HG03342 (cell line): ENCODE measurements around the gene DSG2.
"Not testable (repeated sequence)": the region's sequence is repeated elsewhere in the genome, so short reads cannot be mapped to it uniquely, and the experiment has no call there.

Experiments used
- ATAC-seq: cut with Tn5 transposase; IDR thresholded peaks from one replicate; pipeline ENCODE4 v1.9.1; 2021; ENCODE audit warnings: mild to moderate bottlenecking, moderate library complexity; ENCODE audit not compliant: unreplicated experiment

DSG2 gene

DNA sequence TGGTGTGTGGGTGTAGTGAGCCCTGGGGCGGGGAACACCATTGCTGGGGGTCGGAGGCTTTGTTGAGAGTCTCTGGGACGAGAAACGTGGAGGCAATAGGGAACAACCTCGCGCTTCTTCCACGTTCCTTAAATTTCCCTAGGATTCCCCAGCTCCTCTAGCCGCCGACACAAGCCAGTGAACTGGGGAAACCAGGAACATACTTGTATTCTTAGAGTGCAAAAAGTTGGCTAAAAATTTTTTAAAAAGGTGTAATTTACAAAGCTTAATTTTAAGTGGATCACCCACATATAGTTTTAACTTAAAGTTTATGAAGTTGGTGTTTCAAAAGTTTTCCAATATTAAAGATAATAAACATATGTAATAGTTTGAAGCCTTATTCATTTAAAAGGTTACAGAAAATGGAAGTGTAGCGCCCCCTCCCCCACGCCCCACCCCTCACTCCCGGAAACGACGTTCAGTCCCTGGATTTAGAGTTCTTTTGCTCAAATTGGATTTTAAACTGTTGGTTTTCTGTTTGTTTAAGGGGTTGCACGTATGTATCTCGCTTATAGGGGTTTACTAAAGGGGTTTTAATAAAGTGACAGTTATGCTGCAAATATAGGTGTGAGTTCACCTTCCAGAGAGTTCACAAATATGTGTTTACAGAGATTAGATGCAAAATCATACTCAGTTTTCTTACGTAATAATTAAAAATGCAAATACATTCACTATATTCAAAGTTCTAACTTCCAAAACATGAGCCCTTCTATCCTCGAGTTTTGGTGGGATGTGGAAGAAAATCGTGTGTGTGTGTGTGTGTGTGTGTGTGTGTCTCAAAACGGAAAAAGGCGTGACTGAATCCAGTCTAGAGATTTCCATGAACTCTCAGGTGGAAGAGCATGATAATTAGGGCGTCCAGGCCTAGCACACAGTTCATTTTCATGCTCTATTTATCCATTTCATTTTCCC lies 872 bp downstream of the DSG2 start:
- peak; percentile 9 for ATAC-seq

- peak; percentile 79 for ATAC-seq
Observed at GRCh38 chr18:31500051-31500688, 2.2 kb downstream of the DSG2 start.

- no peak for ATAC-seq
Observed at GRCh38 chr18:31503011-31503410, 5.0 kb downstream of the DSG2 start.

GRCh38 chr18:31504455-31505147 lies 6.6 kb downstream of the DSG2 start:
- no peak for ATAC-seq

DNA sequence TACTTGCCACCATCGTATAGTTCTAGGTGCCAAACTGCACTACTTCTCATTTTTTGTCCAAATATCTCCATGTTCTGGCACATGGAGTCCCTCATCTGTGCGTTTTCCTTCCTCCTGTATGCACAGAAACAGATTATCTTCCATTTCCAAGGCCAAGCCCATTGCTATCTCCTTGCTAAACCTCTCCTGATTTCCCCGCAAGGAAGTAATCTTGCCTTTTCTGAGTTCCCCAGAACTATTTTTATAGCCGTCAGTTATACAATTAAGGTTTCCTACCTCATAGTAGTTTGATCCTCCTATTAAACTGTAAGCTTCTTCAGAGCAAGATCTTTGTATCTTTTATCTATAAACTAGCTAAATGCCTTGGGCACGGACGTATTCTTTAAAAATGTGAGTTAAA lies 7.2 kb downstream of the DSG2 start:
- ATAC-seq = no peak

GRCh38 chr18:31506024-31506742 lies 8.2 kb downstream of the DSG2 start:
- no peak for ATAC-seq

DNA sequence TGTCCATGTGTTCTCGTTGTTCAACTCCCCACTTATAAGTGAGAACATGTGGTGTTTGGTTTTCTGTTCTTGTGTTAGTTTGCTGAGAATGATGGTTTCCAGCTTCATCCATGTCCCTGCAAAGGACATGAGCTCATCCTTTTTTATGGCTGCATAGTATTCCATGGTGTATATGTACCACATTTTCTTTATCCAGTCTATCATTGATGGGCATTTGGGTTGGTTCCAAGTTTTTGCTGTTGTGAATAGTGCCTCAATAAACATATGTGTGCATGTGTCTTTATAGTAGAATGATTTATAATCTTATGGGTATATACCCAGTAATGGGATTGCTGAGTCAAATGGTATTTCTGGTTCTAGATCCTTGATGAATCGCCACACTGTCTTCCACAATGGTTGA lies 9.1 kb downstream of the DSG2 start:
- not testable (repeated sequence) for ATAC-seq

- no peak for ATAC-seq
Observed at GRCh38 chr18:31508781-31509180, 10.8 kb downstream of the DSG2 start.

GRCh38 chr18:31509571-31509970 lies 11.6 kb downstream of the DSG2 start:
- no peak for ATAC-seq

DNA sequence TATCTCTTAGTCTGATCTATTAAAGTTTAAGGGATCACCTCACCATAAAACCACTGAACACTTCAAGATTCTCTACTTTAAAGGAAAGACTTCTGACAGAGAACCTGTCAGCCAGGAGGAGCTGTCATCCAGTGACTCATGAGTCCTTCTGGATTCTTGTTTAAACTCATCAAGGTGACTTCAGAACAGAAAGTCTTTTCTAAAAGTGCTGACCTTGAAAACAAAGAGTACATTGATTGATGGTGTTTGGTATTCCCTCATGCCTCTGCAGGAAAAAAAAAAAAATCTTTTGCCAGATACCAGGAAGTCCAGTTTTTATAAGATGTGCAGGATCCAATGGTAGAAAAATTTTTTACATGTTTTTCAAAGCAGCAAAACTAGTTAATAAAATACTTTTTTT lies 12.3 kb downstream of the DSG2 start:
- no peak for ATAC-seq

DNA sequence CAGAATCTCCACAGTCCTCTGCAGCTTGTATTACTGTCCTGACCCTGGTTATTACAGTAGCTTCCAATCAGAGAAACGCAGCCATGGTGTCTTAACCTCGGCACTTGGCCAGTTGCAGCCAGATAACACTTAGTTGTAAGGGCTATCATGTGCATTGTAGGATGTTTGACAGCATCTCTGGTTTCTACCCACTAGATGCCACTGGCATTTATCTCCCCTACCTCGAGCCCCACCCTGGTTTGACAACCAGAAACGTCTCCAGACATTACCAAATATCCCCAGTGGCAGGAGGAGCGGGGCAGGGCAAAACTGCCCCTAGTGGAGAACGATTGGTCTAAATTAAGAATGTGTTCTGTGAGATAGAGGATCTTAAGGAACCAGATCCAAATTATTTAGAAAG lies 13.1 kb downstream of the DSG2 start:
- no peak for ATAC-seq

GRCh38 chr18:31512203-31512764 lies 14.3 kb downstream of the DSG2 start:
- no peak for ATAC-seq

DNA sequence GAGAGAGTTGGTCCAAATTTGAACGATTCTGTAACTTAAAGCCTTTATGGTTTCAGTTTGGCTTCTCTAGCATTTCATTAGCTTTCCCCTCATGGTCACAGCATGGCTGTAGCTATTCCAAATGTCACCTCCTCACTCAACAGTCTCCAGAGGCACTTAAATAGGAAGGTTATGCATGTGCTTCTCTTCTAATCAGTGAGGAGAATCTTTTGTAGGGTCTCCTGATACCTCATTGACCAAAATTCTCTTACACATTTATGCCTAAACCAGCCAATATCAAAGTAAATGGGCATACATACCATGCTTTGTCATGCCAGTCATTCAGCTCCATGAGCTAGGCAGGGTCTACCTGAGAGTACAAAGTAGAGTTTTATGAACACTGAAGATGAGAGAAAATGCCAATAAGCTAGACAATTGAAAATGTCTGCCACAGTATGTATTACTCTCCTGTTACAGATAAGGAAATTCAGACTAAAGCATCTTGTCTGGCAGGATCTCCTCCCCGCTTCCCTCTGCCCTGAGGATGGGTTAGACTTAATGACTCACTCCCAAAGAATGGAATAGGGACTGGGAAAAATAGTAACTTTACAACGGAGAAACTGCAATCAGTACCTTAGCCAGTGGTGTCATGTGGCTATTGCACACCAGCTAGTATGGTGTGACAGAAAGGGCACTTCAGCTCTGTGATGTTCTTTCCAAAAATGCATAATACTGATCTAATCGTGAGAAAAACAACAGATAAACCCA lies 15.4 kb downstream of the DSG2 start:
- no peak for ATAC-seq

DNA sequence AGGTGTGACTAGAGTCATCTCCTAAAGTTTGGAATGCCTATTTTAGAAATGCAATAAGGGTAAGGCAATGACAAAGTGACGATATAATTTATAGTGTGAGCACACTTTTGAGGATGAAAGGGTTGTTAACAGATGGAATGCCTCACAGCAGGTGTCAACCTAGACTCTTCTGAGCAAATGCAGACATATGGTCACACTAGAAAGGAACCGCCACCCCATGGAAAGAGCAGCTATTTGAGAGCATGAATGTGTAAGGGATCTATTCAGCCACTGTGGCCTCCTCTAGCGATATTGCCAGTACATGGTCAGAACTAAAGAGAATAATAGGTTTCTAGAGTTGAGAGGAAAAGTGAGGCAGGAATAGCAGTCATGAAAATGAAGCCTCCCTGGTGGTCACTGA lies 18.5 kb downstream of the DSG2 start:
- no peak for ATAC-seq

GRCh38 chr18:31526374-31526773 lies 28.4 kb downstream of the DSG2 start:
- ATAC-seq = no peak

DNA sequence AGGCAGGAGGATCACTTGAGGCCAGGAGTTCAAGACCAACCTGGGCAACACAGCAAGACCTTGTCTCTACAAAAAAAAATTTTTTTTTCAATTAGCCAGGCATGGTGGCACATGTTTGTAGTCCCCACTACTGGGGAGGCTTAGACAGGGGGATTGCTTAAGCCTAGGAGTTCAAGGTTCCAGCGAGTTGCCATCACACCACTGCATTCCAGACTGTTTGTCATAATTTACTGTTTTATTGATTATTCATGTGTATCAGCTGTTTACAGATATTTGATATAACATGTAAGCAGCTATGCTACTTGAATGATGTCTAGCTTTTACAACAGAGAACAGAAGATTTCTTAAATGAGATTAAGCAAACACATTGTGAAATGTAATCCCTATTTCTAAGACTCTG lies 35.3 kb downstream of the DSG2 start:
- ATAC-seq = no peak

DNA sequence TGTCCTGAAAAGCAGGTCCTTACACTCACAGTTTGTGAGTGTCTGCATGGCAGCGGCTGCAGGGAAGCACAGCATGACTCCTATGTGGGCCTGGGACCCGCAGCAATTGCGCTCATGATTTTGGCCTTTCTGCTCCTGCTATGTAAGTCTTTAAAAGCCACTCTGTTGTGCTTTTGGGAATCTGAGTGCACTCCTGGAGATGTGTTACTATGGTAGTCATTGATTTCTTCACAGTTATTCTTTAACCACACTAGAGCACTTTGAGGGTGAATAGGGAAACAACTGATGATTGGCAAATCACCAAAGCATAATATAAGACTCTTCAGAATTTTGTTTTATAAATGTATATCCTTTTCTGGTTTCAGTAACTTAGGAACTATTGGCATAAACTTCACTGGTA lies 40.9 kb downstream of the DSG2 start:
- no peak for ATAC-seq

DNA sequence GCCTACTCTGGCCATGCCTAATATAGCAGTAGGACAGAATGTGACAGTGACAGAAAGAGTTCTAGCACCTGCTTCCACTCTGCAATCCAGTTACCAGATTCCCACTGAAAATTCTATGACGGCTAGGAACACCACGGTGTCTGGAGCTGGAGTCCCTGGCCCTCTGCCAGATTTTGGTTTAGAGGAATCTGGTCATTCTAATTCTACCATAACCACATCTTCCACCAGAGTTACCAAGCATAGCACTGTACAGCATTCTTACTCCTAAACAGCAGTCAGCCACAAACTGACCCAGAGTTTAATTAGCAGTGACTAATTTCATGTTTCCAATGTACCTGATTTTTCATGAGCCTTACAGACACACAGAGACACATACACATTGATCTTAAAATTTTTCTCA lies 48.5 kb downstream of the DSG2 start:
- no peak for ATAC-seq

DNA sequence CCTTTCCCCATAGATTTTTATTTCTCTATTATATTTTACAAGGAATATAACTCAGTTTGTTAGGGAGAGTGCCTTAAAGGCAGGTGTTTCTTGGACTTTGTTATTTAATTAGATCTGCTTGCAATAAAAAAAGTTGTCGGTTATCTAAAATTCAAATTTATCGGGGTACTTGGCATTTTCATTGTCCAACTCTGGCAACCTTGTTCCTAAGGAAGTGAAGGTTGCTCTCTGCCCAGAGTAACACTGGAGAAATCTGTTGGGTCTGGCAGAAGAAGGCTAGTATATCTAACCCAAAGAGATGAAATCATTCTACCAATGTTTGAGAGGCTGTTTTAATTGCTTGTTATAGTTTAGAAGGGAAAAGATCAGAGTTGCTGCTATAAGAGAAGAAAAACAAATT lies 50.9 kb downstream of the DSG2 start:
- ATAC-seq = no peak

DNA sequence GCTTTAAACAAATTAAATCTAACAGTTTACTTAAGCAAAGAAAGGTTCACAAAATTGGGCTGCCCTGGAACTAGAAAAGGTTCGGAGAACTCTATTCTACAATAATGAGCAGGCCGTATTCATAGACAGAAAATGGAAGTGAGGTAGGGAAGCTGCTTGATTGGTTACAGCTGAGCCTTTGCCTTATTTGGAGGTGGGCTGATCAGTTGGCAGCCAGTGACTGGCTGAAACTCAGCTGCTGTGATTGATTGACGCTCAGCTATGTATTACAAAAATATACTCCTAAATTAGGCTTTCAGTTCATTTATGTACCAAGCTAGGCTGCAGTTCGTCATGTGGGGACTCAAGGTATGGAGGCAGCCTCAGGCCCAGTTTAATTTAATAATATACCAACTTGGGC lies 51.4 kb downstream of the DSG2 start:
- no peak for ATAC-seq
